ENCODE data around the gene BORCS8.

The BORCS8 gene

DNA sequence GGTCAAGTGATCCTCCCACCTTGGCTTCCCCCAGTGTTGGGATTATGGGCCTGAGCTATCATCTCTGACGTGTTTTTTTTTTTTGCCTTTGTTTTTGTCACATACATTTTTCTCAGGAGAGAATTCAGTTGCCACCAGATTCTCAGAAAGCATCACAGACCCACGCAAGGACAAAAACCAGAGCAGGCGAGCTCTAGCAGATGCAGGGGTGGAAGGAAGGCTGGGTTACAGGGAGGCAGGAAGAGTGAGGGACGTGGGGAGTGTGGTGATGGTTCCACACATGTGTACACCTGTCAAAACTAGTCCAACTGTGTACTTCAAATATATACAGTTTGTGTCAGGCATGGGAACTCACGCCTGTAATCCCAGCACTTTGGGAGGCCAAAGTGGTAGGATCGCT is 58.0 kb downstream of the BORCS8 start:
- TF ChIP-seq, protein P1, sequence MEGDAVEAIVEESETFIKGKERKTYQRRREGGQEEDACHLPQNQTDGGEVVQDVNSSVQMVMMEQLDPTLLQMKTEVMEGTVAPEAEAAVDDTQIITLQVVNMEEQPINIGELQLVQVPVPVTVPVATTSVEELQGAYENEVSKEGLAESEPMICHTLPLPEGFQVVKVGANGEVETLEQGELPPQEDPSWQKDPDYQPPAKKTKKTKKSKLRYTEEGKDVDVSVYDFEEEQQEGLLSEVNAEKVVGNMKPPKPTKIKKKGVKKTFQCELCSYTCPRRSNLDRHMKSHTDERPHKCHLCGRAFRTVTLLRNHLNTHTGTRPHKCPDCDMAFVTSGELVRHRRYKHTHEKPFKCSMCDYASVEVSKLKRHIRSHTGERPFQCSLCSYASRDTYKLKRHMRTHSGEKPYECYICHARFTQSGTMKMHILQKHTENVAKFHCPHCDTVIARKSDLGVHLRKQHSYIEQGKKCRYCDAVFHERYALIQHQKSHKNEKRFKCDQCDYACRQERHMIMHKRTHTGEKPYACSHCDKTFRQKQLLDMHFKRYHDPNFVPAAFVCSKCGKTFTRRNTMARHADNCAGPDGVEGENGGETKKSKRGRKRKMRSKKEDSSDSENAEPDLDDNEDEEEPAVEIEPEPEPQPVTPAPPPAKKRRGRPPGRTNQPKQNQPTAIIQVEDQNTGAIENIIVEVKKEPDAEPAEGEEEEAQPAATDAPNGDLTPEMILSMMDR (conservative IDR thresholded peaks at IDR 0.05; ENCODE audit: control insufficient read depth, insufficient read depth, low read depth, low read length), result no peak
- DNase-seq (ENCODE audit: low read depth), result no peak
- no peak overlapping the region for H3K4me3 ChIP-seq (ENCODE audit: control insufficient read depth, low read depth, low read length)

DNA sequence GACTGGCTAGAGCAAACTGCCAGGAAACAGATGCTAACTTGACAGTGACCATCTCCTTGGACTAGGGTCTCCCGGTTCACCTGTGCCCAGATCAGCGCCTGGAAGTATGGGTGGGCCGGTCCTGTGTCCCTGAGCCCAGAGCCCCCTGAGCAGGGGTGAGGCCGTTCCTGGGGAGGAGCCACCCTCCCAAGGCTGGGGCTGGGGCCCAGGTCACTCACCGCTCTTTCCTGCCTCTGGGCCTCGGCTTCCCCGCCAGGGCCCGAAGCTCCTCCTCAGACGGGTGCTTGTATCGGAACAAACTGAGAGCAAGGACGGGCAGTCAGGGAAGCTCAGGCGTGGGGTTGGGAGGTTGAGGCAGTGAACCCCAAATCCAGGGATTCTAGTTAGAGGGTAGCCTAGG is 59.0 kb downstream of the BORCS8 start:
- TF ChIP-seq, protein P1 (conservative IDR thresholded peaks at IDR 0.05; ENCODE audit: control insufficient read depth, insufficient read depth, low read depth, low read length), result no peak
- DNase-seq (ENCODE audit: low read depth), result no peak
- H3K4me3 ChIP-seq (ENCODE audit: control insufficient read depth, low read depth, low read length), result no peak overlapping the region

DNA sequence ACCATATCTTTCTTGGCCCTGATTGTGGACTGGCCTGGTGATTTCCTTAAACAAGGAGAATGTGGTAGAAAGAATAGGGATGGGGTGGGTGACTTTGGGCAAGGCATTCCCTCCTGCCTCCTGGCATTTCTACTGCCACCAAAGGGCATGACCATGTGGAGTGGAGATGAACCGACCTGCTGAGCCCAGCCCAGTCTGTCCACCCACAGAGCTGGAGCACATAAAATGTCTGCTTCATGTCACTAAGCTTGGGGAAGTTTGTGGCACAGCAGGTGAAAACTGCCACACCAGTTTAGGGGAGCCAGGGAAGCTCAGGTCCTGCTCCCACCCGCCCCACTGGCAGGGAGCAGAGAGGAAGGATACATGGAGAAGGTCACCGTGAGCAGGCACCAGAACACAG is 60.0 kb downstream of the BORCS8 start:
- TF ChIP-seq, protein P1 (conservative IDR thresholded peaks at IDR 0.05; ENCODE audit: control insufficient read depth, insufficient read depth, low read depth, low read length), result no peak
- no peak overlapping the region for H3K4me3 ChIP-seq (ENCODE audit: control insufficient read depth, low read depth, low read length)
- DNase-seq (ENCODE audit: low read depth), result no peak
